ENCODE results near the gene KREMEN1. TPM values are rescaled to one million over a fixed set of nuclear protein-coding genes. Genes with fewer than 3 reads are reported as not detected.

KREMEN1 gene
- polyA plus RNA-seq, 1 of the 3 experiments (the other 2 are of a cell fraction), result 10.0 TPM

DNA sequence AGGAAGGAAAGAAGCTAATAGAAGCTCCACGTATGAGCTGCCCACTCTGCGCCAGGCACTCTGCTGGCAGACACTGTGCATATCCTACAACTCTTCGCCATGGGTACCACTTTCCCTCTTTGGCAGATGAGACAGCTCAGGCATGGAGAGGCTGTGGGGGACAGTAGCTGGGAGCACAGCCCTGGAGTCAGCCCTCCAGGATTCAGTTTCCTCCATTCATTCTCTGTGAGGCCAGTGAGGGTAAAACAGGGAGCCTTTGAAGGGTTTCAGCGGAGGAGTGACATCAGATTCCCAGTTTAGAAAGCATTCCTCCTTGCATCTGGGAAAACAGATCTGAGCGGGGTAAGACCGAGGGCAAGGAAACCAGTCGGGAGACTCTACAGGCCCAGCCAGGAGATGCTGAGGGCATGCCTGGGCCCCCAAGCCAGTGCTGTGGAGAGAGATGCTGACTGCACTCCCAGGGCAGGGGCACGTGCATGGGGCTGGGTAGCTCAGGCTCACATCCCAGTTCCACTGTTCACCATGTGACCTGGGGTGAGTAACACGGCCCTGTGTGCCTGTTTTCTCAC lies 74.6 kb downstream of the KREMEN1 start:
- POLR2A ChIA-PET, result no interaction called here
- Histone ChIP-seq H3K4me2 (no peak overlapping the region), H3K9me2 (no peaks in the 10 kb centered on the region), H3K4me1 (ENCODE audit: control insufficient read depth in 1 of 2, insufficient read depth in 2 of 2, low read depth in 1 of 2, low read length in 1 of 2) (peaks cover 0 to 4% of the 10 kb centered on the region in 2 experiments; a peak in 2 of 4 replicates), H3K27me3 (ENCODE audit: insufficient read depth) (no peaks in the 10 kb centered on the region), H3K9me3 (no peaks in the 10 kb centered on the region), H3K9ac (no peak overlapping the region), H3K36me3 (replicated peaks in 1 of 2; ENCODE audit: control insufficient read depth in 1 of 2, insufficient read depth in 2 of 2, low read length in 1 of 2) (no peaks in the 10 kb centered on the region), H2AFZ (ENCODE audit: low read depth) (no peak overlapping the region), H3K27ac (ENCODE audit: low read depth in 2 of 2, low read length in 1 of 2) (no peak overlapping the region), H3F3A (replicated peaks; ENCODE audit: insufficient read depth) (no peaks in the 10 kb centered on the region), H3K79me2 (ENCODE audit: insufficient read depth) (no peaks in the 10 kb centered on the region), H3K4me3 (ENCODE audit: low read depth in 2 of 2, low read length in 1 of 2) (no peak overlapping the region), H4K20me1 (ENCODE audit: insufficient read depth) (no peaks in the 10 kb centered on the region)
- CTCF ChIA-PET, result interaction anchor here (1.3 kb wide), 1 partner anchor 98 kb away, joined by 4 read pairs; no protein-coding TSS in a partner anchor
- DNase-seq, result no peak
- TF ChIP-seq, protein P1, sequence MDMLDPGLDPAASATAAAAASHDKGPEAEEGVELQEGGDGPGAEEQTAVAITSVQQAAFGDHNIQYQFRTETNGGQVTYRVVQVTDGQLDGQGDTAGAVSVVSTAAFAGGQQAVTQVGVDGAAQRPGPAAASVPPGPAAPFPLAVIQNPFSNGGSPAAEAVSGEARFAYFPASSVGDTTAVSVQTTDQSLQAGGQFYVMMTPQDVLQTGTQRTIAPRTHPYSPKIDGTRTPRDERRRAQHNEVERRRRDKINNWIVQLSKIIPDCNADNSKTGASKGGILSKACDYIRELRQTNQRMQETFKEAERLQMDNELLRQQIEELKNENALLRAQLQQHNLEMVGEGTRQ (IDR thresholded peaks at IDR 0.05; ENCODE audit: borderline replicate concordance, low read depth, low read length), result no peak
- TF ChIP-seq ELF1 (IDR thresholded peaks at IDR 0.05), result no peak
- WGBS (ENCODE audit: low lambda C conversion rate), result 99% methylated on average over 8 of the region's 9 CpGs

DNA sequence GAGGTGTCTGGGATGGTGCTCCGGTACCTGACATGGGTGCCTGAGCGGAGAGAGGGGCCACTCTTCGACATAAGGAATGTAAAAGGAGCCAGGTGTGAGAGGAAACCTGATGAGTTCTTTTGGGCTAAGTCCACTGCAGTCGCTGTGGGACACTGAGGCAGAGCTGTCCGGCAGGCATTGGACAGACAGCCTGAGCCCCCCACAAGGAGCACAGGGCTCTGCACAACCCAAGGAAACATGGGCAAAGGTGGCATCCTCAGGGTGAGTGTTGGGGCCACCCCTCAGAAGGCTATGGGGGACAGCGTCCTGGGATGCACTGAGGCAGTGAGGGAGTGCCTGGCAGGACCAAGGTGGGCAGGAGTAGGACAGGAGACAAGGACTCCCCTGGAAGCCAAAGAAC lies 75.2 kb downstream of the KREMEN1 start:
- Histone ChIP-seq H3K4me3 (ENCODE audit: low read depth in 2 of 2, low read length in 1 of 2) (no peak overlapping the region), H3K79me2 (ENCODE audit: insufficient read depth) (no peaks in the 10 kb centered on the region), H3F3A (replicated peaks; ENCODE audit: insufficient read depth) (no peaks in the 10 kb centered on the region), H3K27me3 (ENCODE audit: insufficient read depth) (no peaks in the 10 kb centered on the region), H3K27ac (ENCODE audit: low read depth in 2 of 2, low read length in 1 of 2) (no peak overlapping the region), H3K9me2 (no peaks in the 10 kb centered on the region), H3K9ac (no peak overlapping the region), H3K9me3 (no peaks in the 10 kb centered on the region), H4K20me1 (ENCODE audit: insufficient read depth) (no peaks in the 10 kb centered on the region), H3K36me3 (replicated peaks in 1 of 2; ENCODE audit: control insufficient read depth in 1 of 2, insufficient read depth in 2 of 2, low read length in 1 of 2) (no peaks in the 10 kb centered on the region), H3K4me2 (no peak overlapping the region), H3K4me1 (ENCODE audit: control insufficient read depth in 1 of 2, insufficient read depth in 2 of 2, low read depth in 1 of 2, low read length in 1 of 2) (peaks cover 0 to 4% of the 10 kb centered on the region in 2 experiments; a peak in 2 of 4 replicates), H2AFZ (ENCODE audit: low read depth) (no peak overlapping the region)
- DNase-seq, result no peak
- TF ChIP-seq MEF2A (IDR thresholded peaks at IDR 0.05; ENCODE audit: borderline replicate concordance, low read depth) (no peak), EZH2phosphoT487 (IDR thresholded peaks at IDR 0.05; ENCODE audit: borderline replicate concordance, low read depth) (no peak), TCF12 (IDR thresholded peaks at IDR 0.05) (no peak), CHD2 (IDR thresholded peaks at IDR 0.05; ENCODE audit: low read length, partially characterized antibody) (no peak), TAF1 (IDR thresholded peaks at IDR 0.05; ENCODE audit: borderline replicate concordance, low read depth, low read length) (no peak), FOXJ3 (CRISPR knock-in tag; IDR thresholded peaks at IDR 0.05) (no peak), EP300 (IDR thresholded peaks at IDR 0.05; ENCODE audit: borderline replicate concordance in 1 of 2, low read depth in 1 of 2, low read length in 1 of 2) (no peak), YY1 (IDR thresholded peaks at IDR 0.05; ENCODE audit: low read depth) (no peak), FOSL2 (IDR thresholded peaks at IDR 0.05; ENCODE audit: borderline replicate concordance, low read depth) (no peak), NFIC (IDR thresholded peaks at IDR 0.05; ENCODE audit: borderline replicate concordance) (no peak), FOXM1 (IDR thresholded peaks at IDR 0.05; ENCODE audit: low read depth) (no peak), ELF1 (IDR thresholded peaks at IDR 0.05) (no peak), RXRA (IDR thresholded peaks at IDR 0.05; ENCODE audit: borderline replicate concordance, low read depth) (no peak), SIN3A (IDR thresholded peaks at IDR 0.05; ENCODE audit: borderline replicate concordance, low read depth, low read length) (no peak), POLR2AphosphoS5 (IDR thresholded peaks at IDR 0.05; ENCODE audit: low read depth, low read length) (no peak), RCOR1 (IDR thresholded peaks at IDR 0.05; ENCODE audit: low read length) (no peak), RAD21 (IDR thresholded peaks at IDR 0.05; ENCODE audit: low read length) (no peak)
- TF ChIP-seq, protein P2, sequence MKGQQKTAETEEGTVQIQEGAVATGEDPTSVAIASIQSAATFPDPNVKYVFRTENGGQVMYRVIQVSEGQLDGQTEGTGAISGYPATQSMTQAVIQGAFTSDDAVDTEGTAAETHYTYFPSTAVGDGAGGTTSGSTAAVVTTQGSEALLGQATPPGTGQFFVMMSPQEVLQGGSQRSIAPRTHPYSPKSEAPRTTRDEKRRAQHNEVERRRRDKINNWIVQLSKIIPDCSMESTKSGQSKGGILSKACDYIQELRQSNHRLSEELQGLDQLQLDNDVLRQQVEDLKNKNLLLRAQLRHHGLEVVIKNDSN (IDR thresholded peaks at IDR 0.05; ENCODE audit: borderline replicate concordance, low read depth), result no peak
- TF ChIP-seq, protein P1 (IDR thresholded peaks at IDR 0.05; ENCODE audit: borderline replicate concordance, low read depth, low read length), result no peak
- TF ChIP-seq, protein P3, sequence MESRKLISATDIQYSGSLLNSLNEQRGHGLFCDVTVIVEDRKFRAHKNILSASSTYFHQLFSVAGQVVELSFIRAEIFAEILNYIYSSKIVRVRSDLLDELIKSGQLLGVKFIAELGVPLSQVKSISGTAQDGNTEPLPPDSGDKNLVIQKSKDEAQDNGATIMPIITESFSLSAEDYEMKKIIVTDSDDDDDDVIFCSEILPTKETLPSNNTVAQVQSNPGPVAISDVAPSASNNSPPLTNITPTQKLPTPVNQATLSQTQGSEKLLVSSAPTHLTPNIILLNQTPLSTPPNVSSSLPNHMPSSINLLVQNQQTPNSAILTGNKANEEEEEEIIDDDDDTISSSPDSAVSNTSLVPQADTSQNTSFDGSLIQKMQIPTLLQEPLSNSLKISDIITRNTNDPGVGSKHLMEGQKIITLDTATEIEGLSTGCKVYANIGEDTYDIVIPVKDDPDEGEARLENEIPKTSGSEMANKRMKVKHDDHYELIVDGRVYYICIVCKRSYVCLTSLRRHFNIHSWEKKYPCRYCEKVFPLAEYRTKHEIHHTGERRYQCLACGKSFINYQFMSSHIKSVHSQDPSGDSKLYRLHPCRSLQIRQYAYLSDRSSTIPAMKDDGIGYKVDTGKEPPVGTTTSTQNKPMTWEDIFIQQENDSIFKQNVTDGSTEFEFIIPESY (IDR thresholded peaks at IDR 0.05; ENCODE audit: borderline replicate concordance, low read depth), result no peak
- WGBS (ENCODE audit: low lambda C conversion rate), result 86% methylated on average over 6 of the region's 6 CpGs
- CTCF ChIA-PET, result interaction anchor here (0.6 to 1.3 kb wide), 2 partner anchors 17 to 98 kb away, joined by 3 to 4 read pairs; no protein-coding TSS in a partner anchor
- POLR2A ChIA-PET, result no interaction called here
